HG03103 (cell line): Measurements from ENCODE around the gene CABS1.

Source experiments
- ATAC-seq: cut with Tn5 transposase; IDR thresholded peaks from one replicate; pipeline ENCODE4 v1.9.1; 2021; ENCODE audit warnings: low read depth; ENCODE audit not compliant: unreplicated experiment

CABS1 gene

DNA sequence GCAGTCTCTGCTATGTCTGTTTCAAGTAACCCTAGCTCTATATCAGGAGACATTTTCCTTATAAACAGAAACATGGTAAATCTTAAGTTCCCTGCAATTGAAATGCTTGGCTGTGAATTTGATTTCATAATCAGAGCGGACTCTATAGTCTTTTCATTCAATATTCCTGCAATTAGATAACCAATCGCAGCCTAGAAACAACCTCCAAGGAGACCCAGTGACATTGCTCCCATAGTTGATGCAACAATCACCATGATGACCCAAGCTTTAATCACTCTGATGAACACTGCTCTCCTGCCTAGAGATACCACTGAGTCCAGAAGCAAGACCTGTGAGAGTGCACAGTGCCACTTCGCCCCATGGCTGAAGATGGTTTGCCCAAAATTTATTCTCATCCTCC is at the start of gene CABS1:
Gene CABS1, plus strand, starts transcription at position 301 of the 400 bp plus-strand sequence. Its CDS starts 59 bp downstream, at position 360.
- no peak for ATAC-seq

DNA sequence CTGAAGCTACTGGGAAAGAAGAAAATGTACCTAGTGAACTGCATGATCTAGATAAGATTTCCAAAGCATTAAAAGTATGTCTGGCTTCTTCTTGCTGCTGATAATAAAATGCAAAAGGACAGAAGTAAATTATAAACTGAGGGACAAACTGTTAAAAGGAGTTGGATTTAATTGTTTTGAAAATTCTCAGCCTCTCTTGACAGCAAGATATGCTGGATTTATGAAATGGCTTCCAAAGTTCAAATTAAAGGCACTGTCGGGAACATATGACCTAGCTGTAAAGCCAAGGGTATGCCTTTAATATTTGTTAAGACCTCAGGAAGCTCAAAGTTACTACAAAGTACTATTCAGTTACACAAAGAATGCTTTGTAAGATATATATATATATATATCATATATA is 46.1 kb upstream of the CABS1 start:
- ATAC-seq: no peak

DNA sequence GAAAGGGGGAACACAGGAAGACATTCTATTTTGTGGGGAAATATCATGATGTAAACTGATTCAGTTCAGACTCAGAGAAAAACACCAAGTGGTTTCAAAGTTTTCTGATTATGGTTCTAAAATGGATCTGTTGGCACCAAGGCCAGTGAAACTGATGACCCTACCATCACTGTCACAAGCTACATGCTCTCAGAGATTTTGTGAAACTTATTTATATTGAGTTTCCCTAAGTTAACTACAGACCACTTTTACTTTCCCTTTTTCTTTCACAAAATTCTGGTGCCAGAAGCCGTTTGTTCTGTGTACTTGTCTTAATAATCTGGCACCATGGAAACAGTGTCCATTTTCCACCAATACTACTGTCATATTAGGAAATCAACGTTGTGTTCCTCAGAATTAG is 43.4 kb upstream of the CABS1 start:
- no peak for ATAC-seq

DNA sequence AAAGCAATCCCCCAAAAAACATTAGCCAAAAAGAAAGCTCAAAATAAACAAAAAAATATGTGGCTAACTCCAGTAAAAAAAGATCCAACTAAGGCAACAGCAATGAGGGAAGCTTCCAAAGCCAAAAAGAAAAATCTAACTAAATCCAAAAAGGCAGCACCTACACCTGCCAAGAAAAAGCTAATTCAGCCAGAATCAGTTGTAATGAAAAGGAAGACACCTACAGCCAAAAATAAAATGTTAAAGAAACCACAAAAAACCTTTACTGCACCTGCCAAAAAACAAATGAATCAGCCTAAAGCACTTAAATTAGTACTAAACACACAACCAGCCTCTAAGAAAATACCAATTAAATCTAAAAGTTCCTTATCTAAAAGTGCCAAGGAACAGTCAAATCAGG is 37.2 kb upstream of the CABS1 start:
- ATAC-seq: no peak

DNA sequence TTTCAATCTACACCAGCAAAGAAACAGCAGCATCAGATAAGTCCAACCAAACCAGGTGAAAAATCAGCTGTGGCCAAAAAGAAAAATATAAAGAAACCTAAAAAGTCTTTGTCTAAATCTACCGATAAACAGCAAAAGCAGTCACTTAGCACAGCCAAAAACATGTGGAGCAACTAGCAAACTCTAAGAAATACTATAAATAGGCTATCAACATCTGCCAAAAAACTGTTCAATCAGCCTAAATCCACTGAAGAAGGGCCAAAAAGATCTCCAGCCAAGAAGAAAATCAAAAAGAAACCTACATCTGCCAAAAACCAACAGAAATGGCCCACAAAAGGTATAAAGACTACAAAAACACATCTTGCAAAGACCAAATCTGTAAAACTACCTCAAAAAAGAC is 36.7 kb upstream of the CABS1 start:
- ATAC-seq: no peak

DNA sequence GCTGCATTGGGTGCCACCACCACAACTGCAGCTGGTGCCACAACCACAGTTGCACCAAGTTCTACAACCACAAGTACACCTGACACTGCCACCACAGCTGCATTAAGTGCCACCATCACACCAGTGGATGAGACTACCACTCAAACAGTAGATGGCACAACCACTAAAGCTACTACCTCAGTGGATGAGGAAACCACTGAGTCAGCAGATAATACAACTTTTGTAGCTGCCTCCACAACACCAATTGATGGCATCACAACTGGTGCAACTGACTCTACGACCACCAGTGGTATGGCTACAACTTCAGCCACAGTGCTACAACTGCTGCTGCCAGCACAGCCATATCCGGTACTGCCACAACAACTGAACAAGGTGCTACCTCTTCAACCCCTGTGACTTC is 35.1 kb upstream of the CABS1 start:
- no peak for ATAC-seq

DNA sequence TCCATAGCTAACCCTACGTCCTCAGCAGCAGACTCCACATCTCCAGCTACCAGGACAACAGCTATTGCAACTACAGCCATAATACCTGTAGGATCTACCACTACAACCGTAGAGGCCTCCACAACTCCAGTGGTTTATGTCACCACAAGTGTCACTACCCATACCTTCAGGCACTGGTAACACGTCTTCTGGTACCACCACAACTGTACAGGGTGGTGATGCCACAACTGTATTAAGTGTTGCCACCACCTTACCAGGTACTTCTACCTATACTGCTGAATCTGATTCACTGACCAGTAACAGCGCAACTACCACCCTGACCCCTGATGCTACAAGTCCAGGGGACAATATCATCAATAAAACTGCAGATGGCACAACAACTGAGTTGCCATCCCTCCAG is 34.6 kb upstream of the CABS1 start:
- ATAC-seq: no peak

DNA sequence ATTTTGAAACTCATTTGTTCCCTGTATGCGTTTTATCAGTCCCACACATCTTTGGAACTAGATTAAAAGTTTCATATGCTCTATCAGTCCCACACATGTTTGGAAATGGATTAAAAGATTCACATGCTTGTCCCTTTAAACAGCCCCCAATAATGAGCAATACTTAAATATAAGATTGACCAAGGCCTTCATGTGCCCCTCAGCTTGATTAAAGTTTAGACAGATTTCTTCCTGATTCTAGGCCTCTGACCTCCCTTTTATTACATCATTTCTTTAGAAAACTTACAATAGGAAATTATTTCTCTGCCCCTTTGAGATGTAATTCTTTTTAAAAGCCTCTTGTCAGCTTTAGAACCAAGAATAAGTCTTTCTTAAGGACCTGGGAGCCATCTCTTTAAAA is 31.7 kb upstream of the CABS1 start:
- ATAC-seq: no peak

DNA sequence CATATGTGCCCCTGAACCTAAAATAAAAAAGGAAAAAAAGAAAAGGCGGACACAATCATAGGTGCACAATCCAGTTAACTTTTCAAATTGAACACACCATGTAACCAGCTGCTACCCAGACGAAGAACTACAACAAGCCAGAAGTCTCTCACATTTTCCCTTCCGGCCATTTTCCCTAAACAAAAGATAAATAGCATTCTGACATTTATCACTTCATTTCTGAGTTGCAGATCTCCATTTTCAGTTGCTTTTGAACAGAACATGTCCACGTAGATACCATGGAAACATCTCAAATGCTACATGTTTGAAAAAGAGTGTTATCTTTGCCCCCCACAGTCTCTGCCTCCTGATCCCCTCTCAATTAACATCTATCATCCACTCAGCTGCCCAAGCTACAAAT is 29.2 kb upstream of the CABS1 start:
- ATAC-seq: no peak

DNA sequence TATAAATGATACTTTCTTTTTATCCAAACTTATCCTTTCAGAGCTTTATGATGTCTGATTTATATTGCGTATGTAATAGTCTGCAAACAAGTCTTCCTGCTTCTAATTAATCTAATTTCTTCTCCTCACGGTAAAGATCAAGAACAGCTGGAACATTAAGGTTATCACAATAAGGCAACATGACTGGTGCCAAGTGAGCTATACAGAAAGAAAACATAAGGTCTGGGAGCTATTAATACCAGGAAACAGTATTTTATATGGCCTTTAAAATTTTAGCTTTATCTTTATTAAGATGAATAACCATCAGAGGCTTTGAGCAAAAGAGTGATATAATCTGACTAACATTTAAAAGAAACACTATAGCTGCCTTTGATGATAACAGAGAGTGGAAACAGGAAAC is 28.7 kb upstream of the CABS1 start:
- ATAC-seq: no peak

DNA sequence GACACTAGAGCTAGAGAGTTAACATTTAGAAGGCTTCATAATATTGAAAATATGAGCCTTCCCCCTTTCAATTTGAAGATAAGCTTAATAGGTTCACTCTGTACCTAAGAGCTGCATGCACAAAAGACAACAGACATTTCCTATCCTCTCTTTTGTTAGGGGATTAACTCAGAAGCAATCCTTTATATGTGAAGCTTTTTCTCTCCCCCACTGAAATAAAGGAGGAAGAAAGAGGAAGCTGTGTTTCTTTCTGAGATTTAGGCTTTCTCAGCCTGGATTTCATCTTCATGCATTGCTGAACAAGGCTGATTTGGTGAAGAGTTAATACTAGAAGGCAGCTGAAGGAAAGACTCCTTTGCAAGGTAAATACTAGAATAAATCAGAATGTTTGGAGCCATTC is 21.0 kb upstream of the CABS1 start:
- ATAC-seq: no peak

DNA sequence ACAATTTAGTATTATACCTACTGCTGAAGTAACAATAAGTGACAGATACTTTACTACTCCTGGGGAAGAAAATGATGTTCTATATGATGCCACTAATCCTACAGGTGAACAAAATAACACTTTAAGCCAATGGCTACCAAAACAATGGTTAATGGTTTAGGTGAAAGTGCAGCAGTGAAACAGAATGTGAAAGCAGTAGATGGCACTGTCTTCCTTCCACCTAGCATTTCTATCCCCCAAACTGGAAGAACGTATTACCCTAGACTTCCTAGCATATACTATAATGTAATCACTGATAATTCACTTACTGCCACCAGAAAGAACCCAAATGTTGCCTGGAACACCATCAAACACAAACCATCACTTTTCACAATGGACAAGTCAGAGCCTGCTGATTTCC is 18.9 kb upstream of the CABS1 start:
- peak; percentile 63 for ATAC-seq

DNA sequence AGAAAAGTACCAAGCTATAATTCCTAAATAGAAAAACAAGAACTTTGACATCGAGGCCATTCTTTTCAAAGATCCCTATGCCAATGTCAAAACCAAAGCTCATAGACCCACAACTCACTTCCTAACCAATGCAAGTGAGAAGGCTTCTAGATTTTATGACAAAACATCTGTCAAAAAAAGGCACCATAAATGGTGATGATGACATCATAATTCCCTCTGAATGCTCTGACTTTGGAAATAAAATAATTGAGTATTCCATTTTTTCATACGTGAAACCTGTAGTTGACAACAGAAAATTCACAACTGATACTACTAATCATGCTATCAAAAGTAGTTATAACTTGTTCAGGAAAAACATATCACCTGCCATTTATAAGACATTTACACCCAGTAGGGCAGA is 8.7 kb upstream of the CABS1 start:
- no peak for ATAC-seq

DNA sequence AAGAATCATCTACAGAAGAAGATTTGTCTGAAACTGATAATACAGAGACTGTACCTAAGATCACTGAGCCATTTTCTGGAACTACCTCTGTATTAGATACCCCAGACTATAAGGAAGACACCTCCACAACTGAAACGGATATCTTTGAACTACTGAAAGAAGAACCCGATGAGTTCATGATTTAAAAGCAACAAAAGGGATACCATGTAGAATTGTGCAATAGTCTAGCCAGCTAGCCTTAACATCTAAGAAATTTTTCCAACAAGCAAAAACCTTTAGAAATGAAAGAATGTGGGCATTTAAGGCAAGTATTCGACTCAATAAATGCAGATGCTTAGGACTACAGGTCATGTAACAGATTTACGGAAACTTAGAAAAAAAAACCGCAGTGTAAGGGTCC is 1.3 kb downstream of the CABS1 start:
- no peak for ATAC-seq

DNA sequence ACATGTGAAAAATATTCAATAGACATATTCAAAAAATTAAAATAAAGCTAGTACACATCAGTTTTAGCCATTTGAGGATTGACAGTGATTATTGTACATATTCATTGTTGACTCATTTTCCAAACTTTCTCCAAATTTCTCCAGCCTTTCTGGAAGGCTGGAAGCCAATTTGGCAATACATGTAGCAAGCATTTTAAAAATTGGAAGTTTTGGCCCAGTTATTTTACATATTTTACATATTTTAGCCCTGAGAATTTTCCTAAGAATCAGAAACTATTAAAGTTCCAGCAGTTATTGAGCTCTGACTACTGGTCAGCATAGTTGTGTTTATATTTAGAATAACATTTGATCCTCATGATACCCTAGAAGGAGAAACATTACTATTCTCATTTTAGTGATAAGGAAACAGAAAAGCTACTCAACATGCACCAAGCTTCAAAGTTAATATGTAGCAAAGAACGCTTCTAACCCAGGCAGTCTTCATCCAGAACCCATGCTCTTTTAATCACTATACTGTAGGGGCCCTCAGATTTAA is 3.2 kb downstream of the CABS1 start:
- no peak for ATAC-seq

DNA sequence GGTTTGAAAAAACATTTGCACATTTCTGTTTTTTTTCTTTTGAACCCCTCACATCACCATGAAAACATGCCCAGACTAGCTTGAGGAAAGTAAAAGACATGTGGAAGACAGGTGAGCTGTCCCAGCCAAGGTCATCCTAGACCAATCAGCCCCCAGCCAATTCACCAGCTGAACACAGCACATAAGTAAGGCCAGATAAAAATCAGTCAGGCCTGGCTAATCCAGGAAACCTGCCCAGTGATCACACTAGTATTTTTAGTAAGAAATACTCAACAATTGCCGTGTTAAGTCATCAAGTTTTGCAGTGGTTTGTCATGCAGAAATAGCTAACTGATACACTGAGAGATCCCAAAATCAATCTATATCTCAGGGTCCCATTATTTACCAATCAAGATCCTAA is 21.4 kb downstream of the CABS1 start:
- no peak for ATAC-seq

DNA sequence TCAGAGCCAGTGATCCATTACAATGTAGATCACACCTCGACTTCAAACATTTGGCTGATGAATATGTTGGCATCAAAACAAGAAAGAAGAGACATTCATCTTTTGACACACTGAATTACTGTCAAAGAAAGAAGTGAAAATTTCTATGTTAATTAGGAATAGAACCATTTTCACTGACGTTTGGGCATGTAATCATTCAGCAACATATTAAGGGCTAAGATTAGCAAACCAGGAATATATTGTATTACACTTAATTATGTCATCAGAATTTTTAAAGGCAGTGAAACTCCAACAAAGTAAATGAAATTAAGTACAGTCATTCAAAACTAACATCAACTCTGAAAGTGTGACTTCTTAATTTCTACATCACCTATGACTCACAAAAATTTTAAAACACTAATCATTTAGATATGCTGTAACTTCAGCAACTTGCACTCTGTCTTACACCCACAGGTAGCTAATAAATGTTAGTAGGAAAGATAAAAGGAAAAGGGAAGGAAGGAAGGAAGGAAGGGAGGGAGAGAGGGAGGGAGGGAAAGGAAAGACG is 24.4 kb downstream of the CABS1 start:
- ATAC-seq: no peak

DNA sequence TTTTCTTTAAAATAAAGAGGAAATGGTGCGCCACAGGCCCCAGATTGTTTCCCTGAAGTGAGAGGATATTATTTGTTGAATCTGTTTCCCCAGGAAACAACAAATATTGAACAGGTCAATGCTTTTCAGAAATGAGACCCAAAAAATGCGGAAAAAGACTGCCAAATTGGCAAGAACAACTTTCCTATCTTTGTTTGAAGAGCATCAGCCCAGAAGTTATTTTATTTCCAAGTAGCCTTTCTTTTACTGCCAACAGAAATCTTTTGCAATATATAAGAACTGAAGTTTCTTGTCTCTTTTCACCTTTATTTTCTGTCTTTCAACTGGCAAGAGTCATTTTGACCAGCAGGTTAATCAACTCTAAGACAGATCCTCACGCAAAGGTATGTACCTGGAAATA is 25.7 kb downstream of the CABS1 start, which contains the start of gene SMR3A:
Gene SMR3A, plus strand, starts transcription at position 301 of the 400 bp plus-strand sequence. CDS start 1,356 bp downstream, outside the sequence.
- no peak for ATAC-seq

DNA sequence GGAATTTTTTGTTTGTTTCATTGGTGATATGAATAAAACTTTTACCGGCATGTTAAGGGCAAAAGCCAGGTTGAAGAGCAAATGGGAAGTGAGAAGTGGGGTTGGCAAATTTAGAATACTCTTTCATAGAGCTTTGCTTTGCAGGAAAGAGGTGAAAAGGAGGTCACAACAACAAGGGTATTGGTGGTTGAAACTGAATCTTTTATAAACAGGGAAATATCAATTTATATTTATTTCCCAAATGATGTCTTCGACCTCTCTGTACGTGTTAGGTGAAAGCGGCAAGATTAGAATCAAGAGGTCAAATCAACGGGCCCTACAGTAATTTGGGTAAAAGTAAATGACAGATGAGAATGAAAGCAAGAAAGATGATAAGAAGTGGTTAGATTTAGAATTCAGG is 29.2 kb downstream of the CABS1 start:
- no peak for ATAC-seq

DNA sequence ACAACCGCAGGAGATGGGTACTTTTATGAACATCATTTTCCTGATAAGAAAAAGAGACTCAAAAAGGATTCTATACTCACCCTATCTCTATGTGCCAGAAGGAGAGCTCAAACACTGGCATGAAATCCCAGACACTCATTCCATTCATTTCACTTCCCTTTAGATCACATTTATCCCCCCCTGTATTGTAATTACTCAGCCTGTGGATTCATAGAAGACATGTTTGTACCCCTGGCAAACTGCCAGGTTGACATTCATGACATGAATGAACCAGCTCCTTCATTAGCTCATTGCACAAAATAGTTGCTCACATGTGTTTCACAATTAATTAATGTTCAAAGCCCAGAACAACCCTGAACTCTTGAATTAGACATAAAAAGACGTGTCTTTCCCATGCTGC is 30.7 kb downstream of the CABS1 start:
- no peak for ATAC-seq

DNA sequence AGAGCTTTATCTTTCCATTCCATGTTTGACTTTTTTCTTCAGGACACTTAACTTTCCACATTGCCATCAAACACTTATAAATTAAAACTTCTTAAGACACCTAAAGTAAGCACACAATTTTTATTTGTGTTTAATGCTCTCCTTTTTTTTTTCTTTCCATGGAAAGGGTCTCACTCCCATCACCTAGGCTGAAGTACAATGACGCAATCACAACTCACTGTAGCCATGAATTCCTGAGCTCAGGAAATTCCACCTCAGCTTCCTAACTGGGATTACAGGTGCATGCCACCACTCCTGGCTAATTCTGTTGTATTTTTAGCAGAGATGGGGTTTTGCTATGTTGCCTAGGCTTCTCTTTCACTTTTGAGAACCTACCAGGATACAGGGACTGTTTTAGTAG is 33.0 kb downstream of the CABS1 start:
- no peak for ATAC-seq

DNA sequence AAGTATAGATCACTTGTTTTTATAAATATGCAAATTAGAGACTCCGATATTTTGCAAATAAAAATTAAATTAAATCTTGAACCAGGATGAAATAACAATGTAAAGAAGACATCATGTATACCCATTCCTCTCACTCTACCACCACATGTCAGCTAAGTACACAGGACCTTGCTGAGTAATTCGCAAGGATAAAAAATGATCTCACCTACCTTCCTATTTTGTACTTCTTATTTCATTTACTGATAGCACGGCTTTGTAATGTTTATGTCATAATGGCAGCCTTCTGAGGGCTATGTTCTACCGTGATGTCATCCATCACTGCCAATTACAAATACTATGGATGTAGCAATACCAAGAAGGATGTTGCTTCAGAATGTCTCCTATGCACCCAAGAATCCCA is 37.2 kb downstream of the CABS1 start:
- ATAC-seq: no peak

DNA sequence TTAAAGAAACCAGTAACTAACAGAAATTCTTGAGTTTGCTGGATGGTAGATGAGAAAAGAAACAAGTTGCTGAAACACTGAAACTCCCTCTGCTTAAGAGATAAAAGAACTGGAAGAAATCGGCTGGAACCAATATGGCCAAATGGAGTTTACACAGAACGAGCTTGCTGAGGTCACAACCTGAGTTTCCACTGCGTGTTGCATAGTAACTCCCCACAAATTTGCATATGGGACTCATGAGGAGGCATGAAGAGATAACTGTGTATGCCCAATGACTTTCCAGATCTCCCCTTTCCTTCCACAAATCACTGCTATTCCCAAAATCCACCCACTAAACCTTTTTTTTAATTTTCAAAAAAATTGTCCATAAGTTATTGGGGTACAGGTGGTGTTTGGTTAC is 38.0 kb downstream of the CABS1 start:
- no peak for ATAC-seq
